Gastroesophageal sphincter (tissue), 4 donors: ENCODE measurements around the gene STIMATE. TPM values are rescaled to one million over a fixed set of nuclear protein-coding genes. Genes with fewer than 3 reads are reported as not detected.

Source experiments
- ATAC-seq: fragments of 150-250 bp; one replicate; pipeline ENCODE4 v1.9.1; 2016; ENCODE audit warnings: mild to moderate bottlenecking, moderate library complexity
- H3K27ac ChIP-seq, 4 donors: fragments of 200-600 bp; sonication (generic) in 3 of 4; 1 replicate in 3 of 4; 2 replicates in 1 of 4; pipeline ENCODE4 v1.5.1; 2016 to 2019
- H3K27me3 ChIP-seq: fragments of 200-600 bp; sonication (generic); one replicate; pipeline ENCODE4 v1.5.1; 2019
- H3K36me3 ChIP-seq, 2 donors: fragments of 200-600 bp; sonication (generic); one replicate each; pipeline ENCODE4 v1.5.1; 2019; ENCODE audit warnings: control low read depth in 1 of 2
- H3K4me1 ChIP-seq, 3 donors: fragments of 200-600 bp; sonication (generic); 1 replicate in 2 of 3; 2 replicates in 1 of 3; pipeline ENCODE4 v1.5.1; 2016 to 2019; ENCODE audit warnings: control low read depth in 2 of 3
- H3K4me3 ChIP-seq, 2 donors: fragments of 200-600 bp; sonication (generic); one replicate each; pipeline ENCODE4 v1.5.1; 2019; ENCODE audit warnings: mild to moderate bottlenecking in 1 of 2, moderate library complexity in 1 of 2
- H3K9me3 ChIP-seq, 3 donors: fragments of 200-600 bp; sonication (generic); one replicate each; pipeline ENCODE4 v1.5.1; 2017 to 2019; ENCODE audit warnings: control low read depth in 2 of 3
- CTCF ChIP-seq, 4 experiments: fragments of 200-600 bp in 2 of 4; fragments of 450-650 bp in 2 of 4; sonication (generic) in 1 of 4; IDR thresholded peaks; one replicate each; pipeline ENCODE4 v1.5.1; 2017 to 2019; ENCODE audit warnings: antibody characterized with exemption in 4 of 4, mild to moderate bottlenecking in 2 of 4, moderate library complexity in 2 of 4
- EP300 ChIP-seq: sonication (generic); formaldehyde crosslinking; IDR thresholded peaks from one replicate; pipeline ENCODE4 v1.6.1; 2017; ENCODE audit warnings: antibody characterized with exemption, mild to moderate bottlenecking
- POLR2A ChIP-seq, 2 donors: fragments of 450-650 bp; IDR thresholded peaks; one replicate each; pipeline ENCODE4 v1.6.1; 2017; ENCODE audit warnings: antibody characterized with exemption in 2 of 2, mild to moderate bottlenecking in 2 of 2, moderate library complexity in 1 of 2
- POLR2AphosphoS5 ChIP-seq: sonication (generic); formaldehyde crosslinking; IDR thresholded peaks from one replicate; pipeline ENCODE4 v1.6.1; 2017; ENCODE audit warnings: antibody characterized with exemption
- WGBS, 2 donors: methylation state at CpG; one replicate each; pipeline ENCODE4 v1.1.5; 2018; ENCODE audit warnings: low coverage in 1 of 2; 5-methylcytosine and 5-hydroxymethylcytosine counted together
- total RNA-seq, 4 donors: library from RNA; depleted of rRNA; stranded (reverse); fragments of >200 nt; gene quantifications; one replicate each; pipeline ENCODE4 v1.1.0, GENCODE V29; 2016

The STIMATE gene
- total RNA-seq, 4 donors from 2014 or later, result 14.6 to 30.2 (median 20.5) TPM

DNA sequence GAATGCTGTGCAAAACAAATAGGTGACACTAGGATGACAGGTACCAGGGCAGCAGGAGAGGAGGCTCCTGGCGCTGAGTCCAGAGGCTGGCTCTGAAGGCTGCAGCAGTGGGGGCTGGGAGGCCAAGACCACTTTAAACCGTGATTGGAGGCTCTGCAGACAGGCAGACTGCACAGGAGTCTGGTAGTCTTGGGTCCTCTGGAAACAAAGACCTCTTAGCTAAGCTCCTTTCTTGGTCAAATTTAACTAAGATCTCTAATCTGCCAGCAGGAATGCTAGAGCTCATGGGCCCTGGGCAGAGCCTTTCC is 58.1 kb downstream of the STIMATE start:
- Histone ChIP-seq H3K4me3 (no peak overlapping the region), H3K36me3 (peaks cover 0 to 85% of the 10 kb centered on the region in 2 donors), H3K27ac (no peak overlapping the region), H3K27me3 (no peaks in the 10 kb centered on the region), H3K4me1 (peaks cover 0 to 55% (median 14%) of the 10 kb centered on the region in 3 donors), H3K9me3 (no peaks in the 10 kb centered on the region)
- TF ChIP-seq POLR2A (IDR thresholded peaks at IDR 0.05) (no peak), EP300 (no peak), CTCF (IDR thresholded peaks at IDR 0.05) (no peak), POLR2AphosphoS5 (no peak)
- 80% methylated on average over 1 of the region's 2 CpGs; no CpG with 5 or more reads in 1 of the 2 donors for WGBS, 2 donors
- ATAC-seq, result no peak

DNA sequence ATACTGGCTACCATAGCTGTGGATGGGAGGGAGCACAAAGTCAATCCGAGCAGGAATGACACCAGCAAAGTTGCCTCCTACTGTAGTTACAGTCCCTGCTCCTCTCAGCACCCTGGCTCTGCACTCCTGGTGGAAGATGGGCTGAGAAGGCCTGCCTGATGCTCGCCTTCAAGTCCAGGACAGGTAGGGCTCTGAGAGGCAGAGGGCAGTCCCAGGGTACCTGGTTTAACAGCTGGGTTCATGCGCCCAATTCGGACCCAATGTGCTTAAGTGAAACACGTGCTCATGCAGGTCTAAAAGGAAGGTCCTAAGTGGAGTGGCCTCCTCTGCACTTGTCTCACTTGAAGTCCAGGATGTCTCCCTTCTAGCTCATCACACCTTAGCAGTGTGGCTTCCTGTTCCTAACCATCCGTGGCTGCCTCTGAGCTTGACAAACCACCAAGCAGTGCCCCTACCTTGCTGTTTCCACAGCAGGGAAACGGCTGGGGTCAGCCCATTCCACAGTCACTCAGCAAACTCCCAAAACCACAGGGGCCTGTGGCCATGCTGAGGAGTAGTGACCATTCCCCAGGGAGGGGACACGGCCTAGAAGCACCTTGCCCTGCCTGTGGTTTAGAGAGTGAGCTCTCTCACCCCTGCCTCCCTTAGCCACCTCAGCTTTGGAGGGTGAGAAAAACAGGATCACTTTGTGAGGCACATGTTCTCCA is 58.6 kb downstream of the STIMATE start:
- peaks cover 0 to 83% of the 10 kb centered on the region in 2 donors for H3K36me3 ChIP-seq
- no peak overlapping the region for H3K27ac ChIP-seq
- ATAC-seq, result no peak
- H3K4me3 ChIP-seq, result no peak overlapping the region
- no peaks in the 10 kb centered on the region for H3K27me3 ChIP-seq
- TF ChIP-seq POLR2AphosphoS5, result no peak
- TF ChIP-seq EP300, result no peak
- TF ChIP-seq POLR2A (IDR thresholded peaks at IDR 0.05), result no peak
- no peak for TF ChIP-seq CTCF (IDR thresholded peaks at IDR 0.05)
- WGBS, 2 donors, result 94% methylated on average over 2 of the region's 8 CpGs; no CpG with 5 or more reads in 1 of the 2 donors
- H3K4me1 ChIP-seq, result peaks cover 0 to 54% (median 13%) of the 10 kb centered on the region in 3 donors
- H3K9me3 ChIP-seq, result no peaks in the 10 kb centered on the region

- no peaks in the 10 kb centered on the region for H3K9me3 ChIP-seq
- peaks cover 0 to 75% of the 10 kb centered on the region in 2 donors for H3K36me3 ChIP-seq
- H3K27me3 ChIP-seq, result no peaks in the 10 kb centered on the region
- no peak overlapping the region for H3K27ac ChIP-seq
- no peak for ATAC-seq
- H3K4me1 ChIP-seq, result peaks cover 0 to 47% (median 13%) of the 10 kb centered on the region in 3 donors
- H3K4me3 ChIP-seq, result no peak overlapping the region
- WGBS, 2 donors, result 83 to 90% methylated on average over 2 to 4 of the region's 4 CpGs
- no peak for TF ChIP-seq POLR2AphosphoS5
- no peak for TF ChIP-seq EP300
- no peak for TF ChIP-seq CTCF (IDR thresholded peaks at IDR 0.05)
- no peak for TF ChIP-seq POLR2A (IDR thresholded peaks at IDR 0.05)
Measured at GRCh38 chr3:52836986-52837385, 60.4 kb downstream of the STIMATE start.

- Histone ChIP-seq H3K4me3 (no peak overlapping the region), H3K9me3 (no peaks in the 10 kb centered on the region), H3K27ac (peak overlapping the region in 2 of 4 donors; percentile 67 to 75), H3K4me1 (peaks cover 0 to 47% (median 15%) of the 10 kb centered on the region in 3 donors), H3K36me3 (peaks cover 0 to 70% of the 10 kb centered on the region in 2 donors), H3K27me3 (no peaks in the 10 kb centered on the region)
- 63 to 83% methylated on average over 1 to 5 of the region's 5 CpGs for WGBS, 2 donors
- ATAC-seq, result no peak
- TF ChIP-seq EP300, result no peak
- TF ChIP-seq POLR2AphosphoS5, result no peak
- no peak for TF ChIP-seq POLR2A (IDR thresholded peaks at IDR 0.05)
- TF ChIP-seq CTCF (IDR thresholded peaks at IDR 0.05), result no peak
Measured at GRCh38 chr3:52836471-52836845, 60.9 kb downstream of the STIMATE start.
